Heart left ventricle (tissue), 13 donors: Measurements from ENCODE around the gene RAB7B.

ENCODE experiments used
- CTCF ChIP-seq, 12 donors: fragments of 200-600 bp; sonication (generic) in 4 of 12; IDR thresholded peaks; one replicate each; pipeline versions ENCODE4 v1.5.0 to v1.8.0; 2018 to 2022; ENCODE audit warnings: antibody characterized with exemption in 12 of 12, mild to moderate bottlenecking in 5 of 12
- POLR2A ChIP-seq, 2 donors: fragments of 450-650 bp; IDR thresholded peaks; one replicate each; pipeline ENCODE4 v1.6.1; 2017; ENCODE audit warnings: antibody characterized with exemption in 2 of 2, mild to moderate bottlenecking in 2 of 2, moderate library complexity in 2 of 2
- donor health status: ischemic (EF 13 %, LVEDD 7.1; RV severe dilation, severe dysfunction).
- donor health status: DM: no; HTN: yes; CAD: no.
- donor health status: DM: no; HTN: no; CAD: no.
- donor health status: ischemic (EF 25% LVEDD 6.9; RV normal size, moderate dysfunction).
- donor health status: ischemic (EF 25% LVEDD 5.7; RV mildly dilated, moderate dysfunction).
- donor health status: ischemic (EF 35%, LVEDD 5.7; RV mildly dilated, moderate dysfunction).
- donor health status: nonischemic (EF 11% LVEDD 7.7; RV severe dilation, severe dysfunction).
- donor health status: DM: yes; HTN: yes; CAD: no.
- donor health status: PGD.
- donor health status: ischemic (EF 29% LVEDD 5.4; RV normal size, mild dysfunction).
- donor health status: nonischemic (EF 23%, LVEDD 6.1; RV moderate dilation, normal function).

GRCh38 chr1:205983925-205984725, 19.1 kb downstream of the RAB7B start:
- TF ChIP-seq CTCF (IDR thresholded peaks at IDR 0.05): peak; percentile 56 to 85 (median 76)
- no peak for TF ChIP-seq POLR2A (IDR thresholded peaks at IDR 0.05)
